ENCODE measurements around the gene CANT1.

DNA sequence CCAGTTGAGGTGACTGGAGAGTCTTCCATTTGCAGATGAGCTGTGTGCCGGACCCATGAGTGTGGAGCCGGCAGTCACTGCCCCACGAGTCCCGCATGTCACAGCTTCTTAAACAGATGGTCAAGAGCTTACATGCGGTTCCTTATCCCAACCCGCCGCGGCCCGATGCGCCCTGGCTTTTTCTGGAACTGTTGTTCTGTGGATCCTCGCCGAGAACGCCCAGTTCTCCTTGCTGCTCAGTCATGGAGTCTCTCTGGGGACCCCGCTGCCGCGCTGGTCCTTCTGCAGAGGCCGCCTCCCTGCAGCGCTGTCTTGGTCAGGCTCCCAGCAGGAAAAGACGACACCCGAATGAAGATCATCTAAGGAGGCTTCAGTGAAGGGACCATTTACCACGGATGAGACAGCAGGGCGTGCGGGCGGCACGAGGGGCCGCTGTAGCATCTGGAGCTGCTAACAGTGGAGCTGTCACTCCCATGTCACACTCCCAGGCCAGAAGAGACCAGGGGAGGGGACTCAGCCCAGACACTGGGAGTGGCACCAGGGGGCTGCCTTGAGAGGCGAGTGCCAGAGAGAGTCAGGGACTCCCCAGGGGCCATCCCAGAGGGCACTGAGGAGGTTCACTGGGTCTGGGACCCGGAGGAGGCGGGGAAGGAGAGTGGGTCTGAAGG, 19.1 kb downstream of the CANT1 start:
- TF ChIP-seq, protein P1, sequence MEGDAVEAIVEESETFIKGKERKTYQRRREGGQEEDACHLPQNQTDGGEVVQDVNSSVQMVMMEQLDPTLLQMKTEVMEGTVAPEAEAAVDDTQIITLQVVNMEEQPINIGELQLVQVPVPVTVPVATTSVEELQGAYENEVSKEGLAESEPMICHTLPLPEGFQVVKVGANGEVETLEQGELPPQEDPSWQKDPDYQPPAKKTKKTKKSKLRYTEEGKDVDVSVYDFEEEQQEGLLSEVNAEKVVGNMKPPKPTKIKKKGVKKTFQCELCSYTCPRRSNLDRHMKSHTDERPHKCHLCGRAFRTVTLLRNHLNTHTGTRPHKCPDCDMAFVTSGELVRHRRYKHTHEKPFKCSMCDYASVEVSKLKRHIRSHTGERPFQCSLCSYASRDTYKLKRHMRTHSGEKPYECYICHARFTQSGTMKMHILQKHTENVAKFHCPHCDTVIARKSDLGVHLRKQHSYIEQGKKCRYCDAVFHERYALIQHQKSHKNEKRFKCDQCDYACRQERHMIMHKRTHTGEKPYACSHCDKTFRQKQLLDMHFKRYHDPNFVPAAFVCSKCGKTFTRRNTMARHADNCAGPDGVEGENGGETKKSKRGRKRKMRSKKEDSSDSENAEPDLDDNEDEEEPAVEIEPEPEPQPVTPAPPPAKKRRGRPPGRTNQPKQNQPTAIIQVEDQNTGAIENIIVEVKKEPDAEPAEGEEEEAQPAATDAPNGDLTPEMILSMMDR (IDR thresholded peaks at IDR 0.05) = no peak
- TF ChIP-seq POLR2A (IDR thresholded peaks at IDR 0.05) (no peak), POLR2AphosphoS5 (IDR thresholded peaks at IDR 0.05) (no peak)

Data from breast epithelium (tissue), 3 donors.